ENCODE measurements around the gene SMIM10L1. TPM values are rescaled to one million over a fixed set of nuclear protein-coding genes. Genes with fewer than 3 reads are reported as not detected.

The SMIM10L1 gene
- total RNA-seq, 1 experiment from 2014 or later, result 11.0 TPM

GRCh38 chr12:11202811-11203210 lies 31.8 kb downstream of the SMIM10L1 start:
- Mint-ChIP-seq H3K4me1 (ENCODE audit: low read depth, unreplicated experiment) (no peaks in the 10 kb centered on the region), H3K36me3 (ENCODE audit: insufficient read depth, unreplicated experiment) (no peaks in the 10 kb centered on the region), H3K4me3 (ENCODE audit: low read depth, unreplicated experiment) (no peak overlapping the region), H3K9me3 (ENCODE audit: low read depth, unreplicated experiment) (peaks cover 2% of the 10 kb centered on the region), H3K27me3 (ENCODE audit: unreplicated experiment) (no peaks in the 10 kb centered on the region), H3K27ac (ENCODE audit: unreplicated experiment) (no peak overlapping the region)
- intact Hi-C loops (cut with micrococcal nuclease; ENCODE audit: unreplicated experiment), result no loop called here
- CTCF ChIA-PET, result no interaction called here
- no peak for DNase-seq
- TF ChIP-seq, protein P1, sequence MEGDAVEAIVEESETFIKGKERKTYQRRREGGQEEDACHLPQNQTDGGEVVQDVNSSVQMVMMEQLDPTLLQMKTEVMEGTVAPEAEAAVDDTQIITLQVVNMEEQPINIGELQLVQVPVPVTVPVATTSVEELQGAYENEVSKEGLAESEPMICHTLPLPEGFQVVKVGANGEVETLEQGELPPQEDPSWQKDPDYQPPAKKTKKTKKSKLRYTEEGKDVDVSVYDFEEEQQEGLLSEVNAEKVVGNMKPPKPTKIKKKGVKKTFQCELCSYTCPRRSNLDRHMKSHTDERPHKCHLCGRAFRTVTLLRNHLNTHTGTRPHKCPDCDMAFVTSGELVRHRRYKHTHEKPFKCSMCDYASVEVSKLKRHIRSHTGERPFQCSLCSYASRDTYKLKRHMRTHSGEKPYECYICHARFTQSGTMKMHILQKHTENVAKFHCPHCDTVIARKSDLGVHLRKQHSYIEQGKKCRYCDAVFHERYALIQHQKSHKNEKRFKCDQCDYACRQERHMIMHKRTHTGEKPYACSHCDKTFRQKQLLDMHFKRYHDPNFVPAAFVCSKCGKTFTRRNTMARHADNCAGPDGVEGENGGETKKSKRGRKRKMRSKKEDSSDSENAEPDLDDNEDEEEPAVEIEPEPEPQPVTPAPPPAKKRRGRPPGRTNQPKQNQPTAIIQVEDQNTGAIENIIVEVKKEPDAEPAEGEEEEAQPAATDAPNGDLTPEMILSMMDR (IDR thresholded peaks at IDR 0.05; ENCODE audit: unreplicated experiment), result no peak
- BruUV-seq (replicated peaks), result no TSS peak

DNA sequence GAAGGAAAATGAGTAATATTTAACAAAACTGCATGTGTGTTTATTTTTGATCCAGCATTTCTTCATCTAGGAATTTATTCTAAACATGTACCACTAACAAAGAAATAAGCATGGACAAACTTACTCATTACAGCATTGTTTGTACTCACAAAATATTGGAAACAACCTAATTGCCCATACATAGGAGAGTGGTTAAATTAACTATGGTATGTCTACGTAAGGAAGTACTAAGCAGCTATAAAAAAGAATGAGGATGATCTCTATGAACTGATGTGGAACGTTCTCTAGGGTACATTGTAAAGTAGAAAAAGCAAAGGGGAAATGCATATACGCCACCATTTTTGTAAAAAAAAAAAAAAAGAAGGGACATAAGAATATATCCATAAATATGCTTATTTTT lies 33.2 kb downstream of the SMIM10L1 start:
- no peak for DNase-seq
- no TSS peak for BruUV-seq (replicated peaks)
- Mint-ChIP-seq H3K4me3 (ENCODE audit: low read depth, unreplicated experiment) (no peak overlapping the region), H3K36me3 (ENCODE audit: insufficient read depth, unreplicated experiment) (no peaks in the 10 kb centered on the region), H3K9me3 (ENCODE audit: low read depth, unreplicated experiment) (peaks cover 2% of the 10 kb centered on the region), H3K27me3 (ENCODE audit: unreplicated experiment) (no peaks in the 10 kb centered on the region), H3K4me1 (ENCODE audit: low read depth, unreplicated experiment) (no peaks in the 10 kb centered on the region), H3K27ac (ENCODE audit: unreplicated experiment) (no peak overlapping the region)
- TF ChIP-seq, protein P1 (IDR thresholded peaks at IDR 0.05; ENCODE audit: unreplicated experiment), result no peak
- CTCF ChIA-PET, result no interaction called here
- intact Hi-C loops (cut with micrococcal nuclease; ENCODE audit: unreplicated experiment), result no loop called here

GRCh38 chr12:11209113-11209512 lies 38.1 kb downstream of the SMIM10L1 start:
- CTCF ChIA-PET, result interaction anchor here (1.6 kb wide), 1 partner anchor 9 kb away, joined by 4 read pairs; no protein-coding TSS in a partner anchor
- Mint-ChIP-seq H3K4me3 (ENCODE audit: low read depth, unreplicated experiment) (no peak overlapping the region), H3K36me3 (ENCODE audit: insufficient read depth, unreplicated experiment) (no peaks in the 10 kb centered on the region), H3K4me1 (ENCODE audit: low read depth, unreplicated experiment) (no peaks in the 10 kb centered on the region), H3K9me3 (ENCODE audit: low read depth, unreplicated experiment) (peaks cover 2% of the 10 kb centered on the region), H3K27ac (ENCODE audit: unreplicated experiment) (no peak overlapping the region), H3K27me3 (ENCODE audit: unreplicated experiment) (no peaks in the 10 kb centered on the region)
- peak; percentile 4 for DNase-seq
- intact Hi-C loops (cut with micrococcal nuclease; ENCODE audit: unreplicated experiment), result no loop called here
- TF ChIP-seq, protein P1 (IDR thresholded peaks at IDR 0.05; ENCODE audit: unreplicated experiment), result no peak
- no TSS peak for BruUV-seq (replicated peaks)

Other genes starting within 250 kb of the SMIM10L1 start
- not detected in 2 replicates for gene PRH2, start 242.0 kb upstream of the SMIM10L1 start, total RNA-seq (2022)
- gene TAS2R14, start 231.9 kb upstream of the SMIM10L1 start, total RNA-seq (2022), result 2.9 TPM in 2 replicates
- gene TAS2R50, start 184.3 kb upstream of the SMIM10L1 start, total RNA-seq (2022), result 1.8 TPM in 2 replicates
- 2.4 and 3.3 TPM in 2 replicates for gene TAS2R20, start 172.9 kb upstream of the SMIM10L1 start, total RNA-seq (2022)
- 3.2 and 4.5 TPM in 2 replicates for gene TAS2R19, start 148.6 kb upstream of the SMIM10L1 start, total RNA-seq (2022)
- gene TAS2R31, start 139.8 kb upstream of the SMIM10L1 start, total RNA-seq (2022), result 3.6 and 4.1 TPM in 2 replicates
- gene TAS2R46, start 108.9 kb upstream of the SMIM10L1 start, total RNA-seq (2022), result 1.1 and 2.2 TPM in 2 replicates
- 1.7 and 1.8 TPM in 2 replicates for gene TAS2R43, start 78.9 kb upstream of the SMIM10L1 start, total RNA-seq (2022)
- 2.8 and 3.5 TPM in 2 replicates for gene TAS2R30, start 36.5 kb upstream of the SMIM10L1 start, total RNA-seq (2022)
- not detected in 2 replicates for gene TAS2R42, start 15.7 kb downstream of the SMIM10L1 start, total RNA-seq (2022)
- not detected in 2 replicates for gene PRB3, start 98.5 kb downstream of the SMIM10L1 start, total RNA-seq (2022)
- not detected in 2 replicates for gene PRB4, start 139.2 kb downstream of the SMIM10L1 start, total RNA-seq (2022)
- not detected in 2 replicates for gene PRB2, start 224.4 kb downstream of the SMIM10L1 start, total RNA-seq (2022)